IMR-90 (cell line): ENCODE results near the gene HEATR5A. TPM values are rescaled to one million over a fixed set of nuclear protein-coding genes. Genes with fewer than 3 reads are reported as not detected.

Experiments
- ATAC-seq: fragments of 200-7000 bp; cut with Tn5 transposase; 2 replicates; pipeline ENCODE4 v1.9.1; 2020; ENCODE audit warnings: low read depth, mild to moderate bottlenecking, moderate library complexity
- BruUV-seq: library from RNA; stranded (reverse); fragments of 400-500 nt; replicated peaks from 2 replicates; lab custom pipeline; 2021; lab: Mats Ljungman, UMichigan
- CTCF ChIA-PET: fragments of 300-600 bp; formaldehyde crosslinking; extraction: SDS; loops from one replicate; lab custom pipeline; 2021; ENCODE audit warnings: antibody characterized with exemption; lab: Yijun Ruan, JAX
- POLR2A ChIA-PET: fragments of 300-600 bp; sonication (Branson Sonifier 250); formaldehyde crosslinking; loops from one replicate; lab custom pipeline; 2022; ENCODE audit warnings: antibody characterized with exemption; ENCODE audit not compliant: unreplicated experiment; lab: Charles Lee
- DNase-seq: peaks from one replicate; pipeline ENCODE4 v3.0.0; 2013
- H2AFZ ChIP-seq: replicated peaks from 2 replicates; pipeline ENCODE3; 2013; ENCODE audit warnings: low read length, mild to moderate bottlenecking; ENCODE audit not compliant: poor library complexity
- H2AK5ac ChIP-seq: 2 replicates; pipeline ENCODE4 v1.6.1; 2013; ENCODE audit warnings: low read depth, low read length, inconsistent platforms
- H2AK9ac ChIP-seq: replicated peaks from 2 replicates; pipeline ENCODE3; 2013; ENCODE audit warnings: mild to moderate bottlenecking, low read depth, low read length, moderate library complexity; ENCODE audit not compliant: poor library complexity
- H2BK120ac ChIP-seq: 2 replicates; pipeline ENCODE4 v1.6.1; 2013; ENCODE audit warnings: low read depth, low read length, inconsistent platforms
- H2BK15ac ChIP-seq: 3 replicates; pipeline ENCODE4 v1.6.1; 2013; ENCODE audit warnings: low read depth, low read length, inconsistent platforms
- H2BK20ac ChIP-seq: 2 replicates; pipeline ENCODE4 v1.6.1; 2013; ENCODE audit warnings: low read depth, mild to moderate bottlenecking, inconsistent platforms, low read length, moderate library complexity
- H2BK5ac ChIP-seq: 2 replicates; pipeline ENCODE4 v1.6.1; 2013; ENCODE audit warnings: mild to moderate bottlenecking, low read depth, low read length, inconsistent platforms; ENCODE audit not compliant: poor library complexity, severe bottlenecking
- H3K14ac ChIP-seq: replicated peaks from 2 replicates; pipeline ENCODE4 v1.6.1; 2013; ENCODE audit warnings: low read depth, low read length, inconsistent platforms
- H3K18ac ChIP-seq: 2 replicates; pipeline ENCODE4 v1.6.1; 2013; ENCODE audit warnings: low read depth, low read length, control low read depth
- H3K23ac ChIP-seq: 2 replicates; pipeline ENCODE4 v1.6.1; 2013; ENCODE audit warnings: low read depth, low read length, inconsistent platforms
- H3K27ac ChIP-seq: 2 replicates; pipeline ENCODE4 v1.5.1; 2013; ENCODE audit warnings: mild to moderate bottlenecking, control low read depth, low read length; ENCODE audit not compliant: insufficient read depth
- H3K27me3 ChIP-seq: 2 replicates; pipeline ENCODE4 v1.6.1; 2013; ENCODE audit warnings: low read length; ENCODE audit not compliant: control insufficient read depth, insufficient read depth
- H3K36me3 ChIP-seq: 2 replicates; pipeline ENCODE4 v1.6.1; 2013; ENCODE audit warnings: low read length, mixed read lengths; ENCODE audit not compliant: control insufficient read depth, insufficient read depth
- H3K4ac ChIP-seq: 2 replicates; pipeline ENCODE4 v1.6.1; 2013; ENCODE audit warnings: low read depth, low read length, inconsistent platforms
- H3K4me1 ChIP-seq: 2 replicates; pipeline ENCODE4 v1.6.1; 2013; ENCODE audit warnings: low read length, mixed read lengths; ENCODE audit not compliant: control insufficient read depth, insufficient read depth
- H3K4me2 ChIP-seq: 2 replicates; pipeline ENCODE4 v1.6.1; 2013; ENCODE audit warnings: low read depth, mild to moderate bottlenecking, control low read depth, low read length, moderate library complexity
- H3K4me3 ChIP-seq: 2 replicates; pipeline ENCODE4 v1.5.1; 2013; ENCODE audit warnings: low read depth, mild to moderate bottlenecking, control low read depth, low read length, moderate library complexity; ENCODE audit not compliant: insufficient read depth
- H3K56ac ChIP-seq: 2 replicates; pipeline ENCODE4 v1.6.1; 2013; ENCODE audit warnings: low read length, inconsistent platforms; ENCODE audit not compliant: insufficient read depth; ENCODE audit errors: extremely low read depth
- H3K79me1 ChIP-seq, 2 experiments: 2 replicates each; pipeline ENCODE4 v1.6.1; 2013; ENCODE audit warnings: low read length in 2 of 2, inconsistent platforms in 1 of 2, low read depth in 1 of 2
- H3K9ac ChIP-seq: 2 replicates; pipeline ENCODE4 v1.6.1; 2013; ENCODE audit warnings: low read depth, low read length, control low read depth
- H3K9me1 ChIP-seq: 2 replicates; pipeline ENCODE4 v1.6.1; 2013; ENCODE audit warnings: low read length, inconsistent platforms; ENCODE audit not compliant: insufficient read depth
- H3K9me3 ChIP-seq: 2 replicates; pipeline ENCODE4 v1.6.1; 2013; ENCODE audit warnings: low read length; ENCODE audit not compliant: control insufficient read depth, insufficient read depth
- H4K20me1 ChIP-seq: 2 replicates; pipeline ENCODE4 v1.6.1; 2013; ENCODE audit warnings: low read length, inconsistent platforms; ENCODE audit not compliant: insufficient read depth
- H4K5ac ChIP-seq: 2 replicates; pipeline ENCODE4 v1.6.1; 2013; ENCODE audit warnings: mild to moderate bottlenecking, low read depth, low read length, control low read depth
- H4K8ac ChIP-seq, 2 experiments: 2 replicates each; pipeline ENCODE4 v1.6.1; 2013; ENCODE audit warnings: low read depth in 2 of 2, low read length in 2 of 2, control low read depth in 1 of 2, inconsistent platforms in 1 of 2
- H4K91ac ChIP-seq: 2 replicates; pipeline ENCODE4 v1.6.1; 2013; ENCODE audit warnings: low read depth, low read length, inconsistent platforms; ENCODE audit not compliant: insufficient read depth
- BHLHE40 ChIP-seq: fragments of 150-350 bp; IDR thresholded peaks from 2 replicates; pipeline ENCODE4 v1.6.1; 2016; ENCODE audit warnings: mild to moderate bottlenecking, low read depth, low read length
- CEBPB ChIP-seq: IDR thresholded peaks from 2 replicates; pipeline ENCODE4 v1.6.1; 2012; ENCODE audit warnings: low read depth, low read length, improper control_type of control experiment
- CHD1 ChIP-seq: IDR thresholded peaks from 2 replicates; pipeline ENCODE4 v1.6.1; 2012; ENCODE audit warnings: low read depth, low read length, improper control_type of control experiment
- CTCF ChIP-seq: conservative IDR thresholded peaks from 2 replicates; pipeline ENCODE4 v1.5.1; 2012; ENCODE audit warnings: mild to moderate bottlenecking, low read depth, low read length, improper control_type of control experiment
- ELK1 ChIP-seq: fragments of 150-350 bp; IDR thresholded peaks from 2 replicates; pipeline ENCODE4 v1.6.1; 2016; ENCODE audit warnings: low read depth, mild to moderate bottlenecking, low read length, moderate library complexity, borderline replicate concordance
- FOS ChIP-seq: fragments of 150-350 bp; IDR thresholded peaks from 2 replicates; pipeline ENCODE4 v1.6.1; 2016; ENCODE audit warnings: low read depth, low read length
- MAFK ChIP-seq: IDR thresholded peaks from 2 replicates; pipeline ENCODE4 v1.6.1; 2012; ENCODE audit warnings: low read depth, low read length, improper control_type of control experiment
- MAZ ChIP-seq: IDR thresholded peaks from 2 replicates; pipeline ENCODE4 v1.6.1; 2012; ENCODE audit warnings: low read depth, mild to moderate bottlenecking, low read length, improper control_type of control experiment, moderate library complexity, borderline replicate concordance
- MXI1 ChIP-seq: IDR thresholded peaks from 2 replicates; pipeline ENCODE4 v1.6.1; 2012; ENCODE audit warnings: low read depth, mild to moderate bottlenecking, low read length, moderate library complexity, borderline replicate concordance
- NFE2L2 ChIP-seq: fragments of 150-350 bp; IDR thresholded peaks from 2 replicates; pipeline ENCODE4 v1.6.1; 2016; ENCODE audit warnings: low read depth, mild to moderate bottlenecking, low read length
- POLR2A ChIP-seq: IDR thresholded peaks from 2 replicates; pipeline ENCODE4 v1.6.1; 2012; ENCODE audit warnings: mild to moderate bottlenecking, low read depth, low read length
- RCOR1 ChIP-seq: IDR thresholded peaks from 2 replicates; pipeline ENCODE4 v1.6.1; 2012; ENCODE audit warnings: mild to moderate bottlenecking, low read length, improper control_type of control experiment; ENCODE audit not compliant: insufficient replicate concordance
- RFX5 ChIP-seq: IDR thresholded peaks from 2 replicates; pipeline ENCODE4 v1.8.0; 2012; ENCODE audit warnings: low read depth, mild to moderate bottlenecking, low read length, moderate library complexity
- USF2 ChIP-seq: fragments of 150-350 bp; IDR thresholded peaks from 2 replicates; pipeline ENCODE4 v1.6.1; 2017; ENCODE audit warnings: mild to moderate bottlenecking, antibody characterized with exemption, low read length, low read depth
- WGBS, 2 experiments: methylation state at CpG; one replicate each; pipeline versions ENCODE4 v1.1.5 to v1.1.7; 2013; ENCODE audit warnings: missing lambda C conversion rate in 2 of 2; ENCODE audit not compliant: insufficient read length in 1 of 2; ENCODE audit errors: extremely low coverage in 2 of 2; 5-methylcytosine and 5-hydroxymethylcytosine counted together
- dilution Hi-C: fragments of 300-500 bp; cut with HindIII; formaldehyde crosslinking; loops from one replicate; pipeline ENCODE4 v1.14.3; 2018; ENCODE audit warnings: low sequenced_read_pairs; ENCODE audit not compliant: unreplicated experiment
- in situ Hi-C: fragments of 300-500 bp; cut with MboI; formaldehyde crosslinking; loops from 3 replicates; pipeline ENCODE4 v1.14.3; 2019; ENCODE audit warnings: low sequenced_read_pairs, inconsistent platforms, mixed read lengths
- intact Hi-C: fragments of 100-400 bp; cut with micrococcal nuclease; formaldehyde crosslinking; loops from 2 replicates; pipeline ENCODE4 v1.10.0; 2022
- polyA plus RNA-seq, 3 experiments: library from polyadenylated mRNA; depleted of rRNA; stranded (reverse); fragments of >200 nt; gene quantifications; 2 replicates each; pipeline ENCODE4 v1.2.3, GENCODE V29; 2012; ENCODE audit warnings: low replicate concordance in 1 of 3
- total RNA-seq: library from RNA; depleted of rRNA; stranded (reverse); fragments of >200 nt; gene quantifications from 2 replicates; pipeline ENCODE4 v1.2.3, GENCODE V29; 2012

The HEATR5A gene
- total and polyA plus RNA-seq, 2 of the 4 experiments (the other 2 are of a cell fraction), result 14.0 to 48.9 TPM

GRCh38 chr14:31280871-31281220 is 139.5 kb downstream of the HEATR5A start:
- Histone ChIP-seq H2AK5ac (no peak overlapping the region), H2BK5ac (no peak overlapping the region), H3K36me3 (no peaks in the 10 kb centered on the region), H4K91ac (no peak overlapping the region), H3K56ac (no peak overlapping the region), H3K23ac (no peak overlapping the region), H4K5ac (no peak overlapping the region), H3K4me2 (no peak overlapping the region), H3K4me1 (no peaks in the 10 kb centered on the region), H3K9ac (no peak overlapping the region), H2AFZ (no peak overlapping the region), H3K4ac (no peak overlapping the region), H3K14ac (no peak overlapping the region), H2AK9ac (no peak overlapping the region), H2BK120ac (no peak overlapping the region), H4K20me1 (no peaks in the 10 kb centered on the region), H3K9me1 (no peaks in the 10 kb centered on the region), H4K8ac (no peak overlapping the region), H3K79me1 (no peaks in the 10 kb centered on the region), H3K4me3 (no peak overlapping the region), H3K18ac (no peak overlapping the region), H2BK15ac (no peak overlapping the region), H3K27me3 (no peaks in the 10 kb centered on the region), H3K9me3 (peaks cover 6% of the 10 kb centered on the region; the same call in 1 of the 2 replicates), H3K27ac (no peak overlapping the region), H2BK20ac (no peak overlapping the region)
- DNase-seq (no peak), ATAC-seq (no peak)
- ChIA-PET CTCF (no interaction called here), POLR2A (no interaction called here)
- dilution Hi-C loops (no loop called here), in situ Hi-C loops (no loop called here), intact Hi-C loops (no loop called here)
- no CpG with 5 or more reads among the region's 3 CpGs for WGBS, 2 experiments
- no TSS peak for BruUV-seq
- TF ChIP-seq MAZ (no peak), CTCF (no peak), MAFK (no peak), FOS (no peak), NFE2L2 (no peak), ELK1 (no peak), CHD1 (no peak), RFX5 (no peak), USF2 (no peak), POLR2A (no peak), RCOR1 (no peak), CEBPB (no peak), BHLHE40 (no peak), MXI1 (no peak)
